Testis (tissue), 2 donors: ENCODE measurements around the gene CEP162.

ENCODE experiments used
- POLR2A ChIP-seq: fragments of 450-650 bp; IDR thresholded peaks from one replicate; pipeline ENCODE4 v1.6.1; 2017; ENCODE audit warnings: antibody characterized with exemption, mild to moderate bottlenecking, moderate library complexity
- TF ChIP-seq, protein P1 (sequence below), 3 experiments: fragments of 450-650 bp in 2 of 3; fragments of 200-600 bp in 1 of 3; sonication (generic) in 1 of 3; IDR thresholded peaks; one replicate each; pipeline ENCODE4 v1.5.1; 2016 to 2019; ENCODE audit warnings: antibody characterized with exemption in 3 of 3, mild to moderate bottlenecking in 2 of 3, moderate library complexity in 1 of 3

- TF ChIP-seq, protein P1, sequence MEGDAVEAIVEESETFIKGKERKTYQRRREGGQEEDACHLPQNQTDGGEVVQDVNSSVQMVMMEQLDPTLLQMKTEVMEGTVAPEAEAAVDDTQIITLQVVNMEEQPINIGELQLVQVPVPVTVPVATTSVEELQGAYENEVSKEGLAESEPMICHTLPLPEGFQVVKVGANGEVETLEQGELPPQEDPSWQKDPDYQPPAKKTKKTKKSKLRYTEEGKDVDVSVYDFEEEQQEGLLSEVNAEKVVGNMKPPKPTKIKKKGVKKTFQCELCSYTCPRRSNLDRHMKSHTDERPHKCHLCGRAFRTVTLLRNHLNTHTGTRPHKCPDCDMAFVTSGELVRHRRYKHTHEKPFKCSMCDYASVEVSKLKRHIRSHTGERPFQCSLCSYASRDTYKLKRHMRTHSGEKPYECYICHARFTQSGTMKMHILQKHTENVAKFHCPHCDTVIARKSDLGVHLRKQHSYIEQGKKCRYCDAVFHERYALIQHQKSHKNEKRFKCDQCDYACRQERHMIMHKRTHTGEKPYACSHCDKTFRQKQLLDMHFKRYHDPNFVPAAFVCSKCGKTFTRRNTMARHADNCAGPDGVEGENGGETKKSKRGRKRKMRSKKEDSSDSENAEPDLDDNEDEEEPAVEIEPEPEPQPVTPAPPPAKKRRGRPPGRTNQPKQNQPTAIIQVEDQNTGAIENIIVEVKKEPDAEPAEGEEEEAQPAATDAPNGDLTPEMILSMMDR (IDR thresholded peaks at IDR 0.05), result no peak
- TF ChIP-seq POLR2A, result no peak
Measured at GRCh38 chr6:84093441-84094435, 133.7 kb downstream of the CEP162 start.
